Neural cell (in vitro differentiated cells): Measurements from ENCODE around the gene HSDL2. TPM values are rescaled to one million over a fixed set of nuclear protein-coding genes. Genes with fewer than 3 reads are reported as not detected.

Experiments used
- H2AFZ ChIP-seq: fragments of 200-600, 300-800 bp; sonication (generic), shearing (Covaris generic); 2 replicates; pipeline ENCODE4 v1.6.0; 2014; ENCODE audit warnings: low read depth, mild to moderate bottlenecking, antibody characterized with exemption, low read length, moderate library complexity
- H3F3A ChIP-seq: fragments of 200-600 bp; shearing (Covaris generic); 2 replicates; pipeline ENCODE4 v1.6.1; 2016; ENCODE audit warnings: mild to moderate bottlenecking, moderate library complexity, mixed read lengths, antibody characterized with exemption, low read length; ENCODE audit not compliant: insufficient read depth, poor library complexity, severe bottlenecking
- H3K27ac ChIP-seq: fragments of 200-600, 300-800 bp; sonication (generic), shearing (Covaris generic); 2 replicates; pipeline ENCODE4 v1.5.1; 2014; ENCODE audit warnings: mild to moderate bottlenecking, low read length, moderate library complexity
- H3K27me3 ChIP-seq: fragments of 300-800, 200-600 bp; sonication (generic), shearing (Covaris generic); 2 replicates; pipeline ENCODE4 v1.6.0; 2014; ENCODE audit warnings: mild to moderate bottlenecking, low read depth, low read length, moderate library complexity; ENCODE audit not compliant: insufficient read depth
- H3K36me3 ChIP-seq: fragments of 300-800, 200-600 bp; sonication (generic), shearing (Covaris generic); 2 replicates; pipeline ENCODE4 v1.5.1; 2014; ENCODE audit warnings: mild to moderate bottlenecking, antibody characterized with exemption, low read length, moderate library complexity; ENCODE audit not compliant: insufficient read depth
- H3K4me2 ChIP-seq: fragments of 300-800, 200-600 bp; sonication (generic), shearing (Covaris generic); 2 replicates; pipeline ENCODE4 v1.6.0; 2014; ENCODE audit warnings: mild to moderate bottlenecking, low read length
- H3K4me3 ChIP-seq: fragments of 300-800, 200-600 bp; sonication (generic), shearing (Covaris generic); 2 replicates; pipeline ENCODE4 v1.5.1; 2014; ENCODE audit warnings: mild to moderate bottlenecking, low read length, moderate library complexity
- H3K79me2 ChIP-seq: fragments of 200-600 bp; shearing (Covaris generic); replicated peaks from 2 replicates; pipeline ENCODE4 v1.6.0; 2014; ENCODE audit warnings: mild to moderate bottlenecking, low read length, moderate library complexity; ENCODE audit not compliant: insufficient read depth
- H3K9ac ChIP-seq: fragments of 300-800, 200-600 bp; sonication (generic), shearing (Covaris generic); 2 replicates; pipeline ENCODE4 v1.6.1; 2016; ENCODE audit warnings: mild to moderate bottlenecking, low read length, mixed read lengths
- H3K9me2 ChIP-seq: fragments of 200-600 bp; shearing (Covaris generic); 2 replicates; pipeline ENCODE4 v1.6.1; 2016; ENCODE audit warnings: mild to moderate bottlenecking, low read length, mixed read lengths; ENCODE audit not compliant: insufficient read depth
- H3K9me3 ChIP-seq: fragments of 200-600, 300-800 bp; sonication (generic), shearing (Covaris generic); 2 replicates; pipeline ENCODE4 v1.6.1; 2016; ENCODE audit warnings: mild to moderate bottlenecking, mixed run types, low read length, moderate library complexity, mixed read lengths
- H4K20me1 ChIP-seq: fragments of 200-600 bp; shearing (Covaris generic); 2 replicates; pipeline ENCODE4 v1.6.1; 2016; ENCODE audit warnings: mild to moderate bottlenecking, mixed run types; ENCODE audit not compliant: insufficient read depth
- EP300 ChIP-seq: fragments of 450-650 bp; conservative IDR thresholded peaks from 2 replicates; pipeline ENCODE4 v1.6.1; 2014; ENCODE audit warnings: antibody characterized with exemption, mild to moderate bottlenecking, moderate library complexity; ENCODE audit not compliant: poor library complexity, severe bottlenecking
- EZH2 ChIP-seq: fragments of 200-600, 300-800 bp; shearing (Covaris generic), sonication (generic); IDR thresholded peaks from 2 replicates; pipeline ENCODE4 v1.6.1; 2014; ENCODE audit warnings: antibody characterized with exemption, low read length, borderline replicate concordance, mild to moderate bottlenecking; ENCODE audit not compliant: insufficient read depth, poor library complexity, severe bottlenecking
- MXI1 ChIP-seq: fragments of 450-650 bp; conservative IDR thresholded peaks from 2 replicates; pipeline ENCODE4 v1.6.1; 2014; ENCODE audit warnings: antibody characterized with exemption, mild to moderate bottlenecking; ENCODE audit not compliant: poor library complexity, severe bottlenecking
- POLR2AphosphoS5 ChIP-seq: IDR thresholded peaks from 2 replicates; pipeline ENCODE4 v1.6.1; 2012
- RAD21 ChIP-seq: fragments of 450-650 bp; conservative IDR thresholded peaks from 2 replicates; pipeline ENCODE4 v1.6.1; 2014; ENCODE audit warnings: antibody characterized with exemption, mild to moderate bottlenecking, moderate library complexity
- SMC3 ChIP-seq: fragments of 450-650 bp; conservative IDR thresholded peaks from 2 replicates; pipeline ENCODE4 v1.6.1; 2014; ENCODE audit warnings: antibody characterized with exemption, mild to moderate bottlenecking, moderate library complexity; ENCODE audit not compliant: poor library complexity
- TAF1 ChIP-seq: IDR thresholded peaks from 2 replicates; pipeline ENCODE4 v1.6.1; 2012; ENCODE audit warnings: low read depth
- polyA plus RNA-seq: library from polyadenylated mRNA; depleted of rRNA; stranded (reverse); fragments of >200 nt; gene quantifications from 2 replicates; pipeline ENCODE4 v1.2.3, GENCODE V29; 2014
- TF ChIP-seq, protein P1 (sequence below): fragments of 450-650 bp; IDR thresholded peaks from 2 replicates; pipeline ENCODE4 v1.5.1; 2014; ENCODE audit warnings: antibody characterized with exemption, mild to moderate bottlenecking, moderate library complexity; ENCODE audit not compliant: poor library complexity, severe bottlenecking
- TF ChIP-seq, protein P2 (sequence below): IDR thresholded peaks from 2 replicates; pipeline ENCODE4 v1.6.1; 2012; ENCODE audit warnings: borderline replicate concordance

Gene HSDL2
- polyA plus RNA-seq, 1 donor from 2014 or later = 9.0 TPM

DNA sequence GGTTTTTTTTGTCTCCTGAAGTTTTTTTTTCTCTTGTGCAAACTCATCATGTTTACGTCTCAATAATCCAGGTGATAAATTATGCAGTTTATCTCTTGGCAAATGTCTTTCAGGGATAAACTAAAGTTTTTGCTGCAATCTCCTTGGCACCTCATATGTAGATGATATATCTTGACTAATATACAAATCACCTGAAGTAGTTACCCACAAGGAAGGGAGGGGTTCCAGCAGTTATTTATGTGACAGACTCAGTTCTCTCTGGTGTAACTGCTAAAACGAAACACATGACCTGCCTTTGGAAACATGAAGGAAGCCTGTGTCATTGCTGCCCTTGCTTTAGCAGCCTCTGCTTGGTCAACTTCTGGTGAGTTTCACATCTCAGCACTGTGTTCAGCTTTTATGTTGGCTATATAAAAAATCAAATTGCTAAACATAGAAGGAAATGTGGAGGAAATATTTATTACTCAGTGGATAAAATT is 67.4 kb downstream of the HSDL2 start:
- no peaks in the 10 kb centered on the region for H3K79me2 ChIP-seq
- no peak overlapping the region for H2AFZ ChIP-seq
- H3K9ac ChIP-seq = no peak overlapping the region
- no peaks in the 10 kb centered on the region for H3K9me2 ChIP-seq
- no peaks in the 10 kb centered on the region for H4K20me1 ChIP-seq
- no peak for TF ChIP-seq MXI1
- no peak for TF ChIP-seq TAF1
- TF ChIP-seq RAD21 = no peak
- TF ChIP-seq, protein P1, sequence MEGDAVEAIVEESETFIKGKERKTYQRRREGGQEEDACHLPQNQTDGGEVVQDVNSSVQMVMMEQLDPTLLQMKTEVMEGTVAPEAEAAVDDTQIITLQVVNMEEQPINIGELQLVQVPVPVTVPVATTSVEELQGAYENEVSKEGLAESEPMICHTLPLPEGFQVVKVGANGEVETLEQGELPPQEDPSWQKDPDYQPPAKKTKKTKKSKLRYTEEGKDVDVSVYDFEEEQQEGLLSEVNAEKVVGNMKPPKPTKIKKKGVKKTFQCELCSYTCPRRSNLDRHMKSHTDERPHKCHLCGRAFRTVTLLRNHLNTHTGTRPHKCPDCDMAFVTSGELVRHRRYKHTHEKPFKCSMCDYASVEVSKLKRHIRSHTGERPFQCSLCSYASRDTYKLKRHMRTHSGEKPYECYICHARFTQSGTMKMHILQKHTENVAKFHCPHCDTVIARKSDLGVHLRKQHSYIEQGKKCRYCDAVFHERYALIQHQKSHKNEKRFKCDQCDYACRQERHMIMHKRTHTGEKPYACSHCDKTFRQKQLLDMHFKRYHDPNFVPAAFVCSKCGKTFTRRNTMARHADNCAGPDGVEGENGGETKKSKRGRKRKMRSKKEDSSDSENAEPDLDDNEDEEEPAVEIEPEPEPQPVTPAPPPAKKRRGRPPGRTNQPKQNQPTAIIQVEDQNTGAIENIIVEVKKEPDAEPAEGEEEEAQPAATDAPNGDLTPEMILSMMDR = no peak
- no peak for TF ChIP-seq POLR2AphosphoS5
- TF ChIP-seq EZH2 = no peak
- TF ChIP-seq EP300 = no peak
- TF ChIP-seq SMC3 = no peak
- TF ChIP-seq, protein P2, sequence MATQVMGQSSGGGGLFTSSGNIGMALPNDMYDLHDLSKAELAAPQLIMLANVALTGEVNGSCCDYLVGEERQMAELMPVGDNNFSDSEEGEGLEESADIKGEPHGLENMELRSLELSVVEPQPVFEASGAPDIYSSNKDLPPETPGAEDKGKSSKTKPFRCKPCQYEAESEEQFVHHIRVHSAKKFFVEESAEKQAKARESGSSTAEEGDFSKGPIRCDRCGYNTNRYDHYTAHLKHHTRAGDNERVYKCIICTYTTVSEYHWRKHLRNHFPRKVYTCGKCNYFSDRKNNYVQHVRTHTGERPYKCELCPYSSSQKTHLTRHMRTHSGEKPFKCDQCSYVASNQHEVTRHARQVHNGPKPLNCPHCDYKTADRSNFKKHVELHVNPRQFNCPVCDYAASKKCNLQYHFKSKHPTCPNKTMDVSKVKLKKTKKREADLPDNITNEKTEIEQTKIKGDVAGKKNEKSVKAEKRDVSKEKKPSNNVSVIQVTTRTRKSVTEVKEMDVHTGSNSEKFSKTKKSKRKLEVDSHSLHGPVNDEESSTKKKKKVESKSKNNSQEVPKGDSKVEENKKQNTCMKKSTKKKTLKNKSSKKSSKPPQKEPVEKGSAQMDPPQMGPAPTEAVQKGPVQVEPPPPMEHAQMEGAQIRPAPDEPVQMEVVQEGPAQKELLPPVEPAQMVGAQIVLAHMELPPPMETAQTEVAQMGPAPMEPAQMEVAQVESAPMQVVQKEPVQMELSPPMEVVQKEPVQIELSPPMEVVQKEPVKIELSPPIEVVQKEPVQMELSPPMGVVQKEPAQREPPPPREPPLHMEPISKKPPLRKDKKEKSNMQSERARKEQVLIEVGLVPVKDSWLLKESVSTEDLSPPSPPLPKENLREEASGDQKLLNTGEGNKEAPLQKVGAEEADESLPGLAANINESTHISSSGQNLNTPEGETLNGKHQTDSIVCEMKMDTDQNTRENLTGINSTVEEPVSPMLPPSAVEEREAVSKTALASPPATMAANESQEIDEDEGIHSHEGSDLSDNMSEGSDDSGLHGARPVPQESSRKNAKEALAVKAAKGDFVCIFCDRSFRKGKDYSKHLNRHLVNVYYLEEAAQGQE = no peak
- no peak overlapping the region for H3K4me2 ChIP-seq
- no peaks in the 10 kb centered on the region for H3F3A ChIP-seq
- no peaks in the 10 kb centered on the region for H3K9me3 ChIP-seq
- no peaks in the 10 kb centered on the region for H3K27me3 ChIP-seq
- no peak overlapping the region for H3K4me3 ChIP-seq
- H3K36me3 ChIP-seq = no peaks in the 10 kb centered on the region
- H3K27ac ChIP-seq = no peak overlapping the region

GRCh38 chr9:112462855-112463254 is 82.9 kb downstream of the HSDL2 start:
- Histone ChIP-seq H3K9me2 (no peaks in the 10 kb centered on the region), H3K79me2 (no peaks in the 10 kb centered on the region), H3F3A (no peaks in the 10 kb centered on the region), H3K9me3 (no peaks in the 10 kb centered on the region), H3K9ac (no peak overlapping the region), H4K20me1 (no peaks in the 10 kb centered on the region), H2AFZ (no peak overlapping the region), H3K4me3 (no peak overlapping the region), H3K27ac (no peak overlapping the region), H3K4me2 (no peak overlapping the region), H3K27me3 (no peaks in the 10 kb centered on the region), H3K36me3 (no peaks in the 10 kb centered on the region)
- TF ChIP-seq EZH2 (no peak), RAD21 (no peak), POLR2AphosphoS5 (no peak), TAF1 (no peak), SMC3 (no peak), EP300 (no peak), MXI1 (no peak)
- TF ChIP-seq, protein P1 = no peak
- TF ChIP-seq, protein P2 = no peak
